Measurements from ENCODE around the gene TADA2B. TPM values are rescaled to one million over a fixed set of nuclear protein-coding genes. Genes with fewer than 3 reads are reported as not detected.

The TADA2B gene
- total and polyA plus RNA-seq, 9 of the 15 experiments (the other 6 are each of a cell fraction or from before 2014, with no cell fraction given), result 0.55 to 12.2 (median 7.5) TPM

- no peak overlapping the region for H2AFZ ChIP-seq (ENCODE audit: low read depth, low read length)
- DNase-seq (ENCODE audit: extremely low read depth in 1 of 4, low spot score in 3 of 4) (no peak), ATAC-seq (no peak), FAIRE-seq (no peak)
- no peaks in the 10 kb centered on the region for H3K9me1 ChIP-seq (ENCODE audit: control insufficient read depth, insufficient read depth, low read length)
- H3K27ac ChIP-seq (ENCODE audit: extremely low read depth, low read depth, low read length), result no peak overlapping the region
- no peak overlapping the region for H3K4me2 ChIP-seq (ENCODE audit: insufficient read depth, low read length)
- POLR2A ChIA-PET, result interaction anchor here (0.7 kb wide), 1 partner anchor 422 kb away, joined by 3 read pairs; no protein-coding TSS in a partner anchor
- H3K4me3 ChIP-seq, result no peak overlapping the region
- H3K9ac ChIP-seq (ENCODE audit: insufficient read depth in 1 of 2, low read depth in 2 of 2, low read length in 2 of 2), result no peak overlapping the region
- intact Hi-C loops (cut with micrococcal nuclease), result no loop called here
- WGBS (ENCODE audit: insufficient coverage, low coverage, missing lambda C conversion rate), result 94% methylated on average over 4 of the region's 4 CpGs
- H3K4me1 ChIP-seq (replicated peaks in 1 of 2; ENCODE audit: control insufficient read depth in 2 of 2, insufficient read depth in 2 of 2, low read length in 2 of 2), result peaks cover 0 to 4% of the 10 kb centered on the region in 2 experiments; a peak in 1 of 5 replicates
- 0 out of 2 replicates have a peak, but pooled peaks cover 5% of the 10 kb centered on the region for H4K20me1 ChIP-seq (replicated peaks; ENCODE audit: control insufficient read depth, insufficient read depth, low read length)
- H3K79me2 ChIP-seq (ENCODE audit: control insufficient read depth, insufficient read depth, low read length), result no peaks in the 10 kb centered on the region
- CTCF ChIA-PET (ENCODE audit: low intra/inter-chr PET ratio), result no interaction called here
- H3K27me3 ChIP-seq (ENCODE audit: control insufficient read depth in 2 of 2, insufficient read depth in 2 of 2, low read length in 2 of 2), result no peaks in the 10 kb centered on the region
- H3K36me3 ChIP-seq (ENCODE audit: control insufficient read depth, insufficient read depth, low read length), result peaks cover 95% of the 10 kb centered on the region
- H3K9me3 ChIP-seq (replicated peaks; ENCODE audit: control insufficient read depth, insufficient read depth, low read depth, low read length), result no peaks in the 10 kb centered on the region
- in situ Hi-C loops (cut with MboI), result no loop called here
- BruUV-seq (replicated peaks), result no TSS peak
- TF ChIP-seq NR2C2 (CRISPR knock-in tag; IDR thresholded peaks at IDR 0.05), result no peak
- no peak for TF ChIP-seq NR2C2 (tag; IDR thresholded peaks at IDR 0.05)
- no peak for TF ChIP-seq ELF4 (CRISPR knock-in tag; IDR thresholded peaks at IDR 0.05)
- TF ChIP-seq HMG20A (CRISPR knock-in tag; conservative IDR thresholded peaks at IDR 0.05), result no peak
- no peak for TF ChIP-seq NCOA2 (IDR thresholded peaks at IDR 0.05; ENCODE audit: partially characterized antibody in 2 of 2)
- TF ChIP-seq ZNF232 (CRISPR knock-in tag; IDR thresholded peaks at IDR 0.05), result no peak
- TF ChIP-seq TOE1 (IDR thresholded peaks at IDR 0.05; ENCODE audit: borderline replicate concordance), result no peak
- no peak for TF ChIP-seq TOE1 (CRISPR knock-in tag; IDR thresholded peaks at IDR 0.05; ENCODE audit: borderline replicate concordance, low read depth)
- no peak for TF ChIP-seq NFRKB (IDR thresholded peaks at IDR 0.05; ENCODE audit: low read depth)
- TF ChIP-seq TAF1 (IDR thresholded peaks at IDR 0.05; ENCODE audit: control insufficient read depth, extremely low read depth, insufficient read depth, low read length, severe bottlenecking), result no peak
- TF ChIP-seq, protein P1, sequence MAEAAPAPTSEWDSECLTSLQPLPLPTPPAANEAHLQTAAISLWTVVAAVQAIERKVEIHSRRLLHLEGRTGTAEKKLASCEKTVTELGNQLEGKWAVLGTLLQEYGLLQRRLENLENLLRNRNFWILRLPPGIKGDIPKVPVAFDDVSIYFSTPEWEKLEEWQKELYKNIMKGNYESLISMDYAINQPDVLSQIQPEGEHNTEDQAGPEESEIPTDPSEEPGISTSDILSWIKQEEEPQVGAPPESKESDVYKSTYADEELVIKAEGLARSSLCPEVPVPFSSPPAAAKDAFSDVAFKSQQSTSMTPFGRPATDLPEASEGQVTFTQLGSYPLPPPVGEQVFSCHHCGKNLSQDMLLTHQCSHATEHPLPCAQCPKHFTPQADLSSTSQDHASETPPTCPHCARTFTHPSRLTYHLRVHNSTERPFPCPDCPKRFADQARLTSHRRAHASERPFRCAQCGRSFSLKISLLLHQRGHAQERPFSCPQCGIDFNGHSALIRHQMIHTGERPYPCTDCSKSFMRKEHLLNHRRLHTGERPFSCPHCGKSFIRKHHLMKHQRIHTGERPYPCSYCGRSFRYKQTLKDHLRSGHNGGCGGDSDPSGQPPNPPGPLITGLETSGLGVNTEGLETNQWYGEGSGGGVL (CRISPR knock-in tag; IDR thresholded peaks at IDR 0.05), result no peak
- no peak for TF ChIP-seq MAZ (CRISPR knock-in tag; conservative IDR thresholded peaks at IDR 0.05 in 1 of 2, IDR thresholded peaks at IDR 0.05 in 1 of 2)
These were observed 37.6 kb upstream of the TADA2B start for GRCh38 chr4:7005571-7005970.

All from K562 (cell line).